ENCODE data around the gene LAYN. TPM values are rescaled to one million over a fixed set of nuclear protein-coding genes. Genes with fewer than 3 reads are reported as not detected.

The LAYN gene
- total and polyA plus RNA-seq, 2 of the 4 experiments (the other 2 are of a cell fraction): 92.5 to 118 TPM

DNA sequence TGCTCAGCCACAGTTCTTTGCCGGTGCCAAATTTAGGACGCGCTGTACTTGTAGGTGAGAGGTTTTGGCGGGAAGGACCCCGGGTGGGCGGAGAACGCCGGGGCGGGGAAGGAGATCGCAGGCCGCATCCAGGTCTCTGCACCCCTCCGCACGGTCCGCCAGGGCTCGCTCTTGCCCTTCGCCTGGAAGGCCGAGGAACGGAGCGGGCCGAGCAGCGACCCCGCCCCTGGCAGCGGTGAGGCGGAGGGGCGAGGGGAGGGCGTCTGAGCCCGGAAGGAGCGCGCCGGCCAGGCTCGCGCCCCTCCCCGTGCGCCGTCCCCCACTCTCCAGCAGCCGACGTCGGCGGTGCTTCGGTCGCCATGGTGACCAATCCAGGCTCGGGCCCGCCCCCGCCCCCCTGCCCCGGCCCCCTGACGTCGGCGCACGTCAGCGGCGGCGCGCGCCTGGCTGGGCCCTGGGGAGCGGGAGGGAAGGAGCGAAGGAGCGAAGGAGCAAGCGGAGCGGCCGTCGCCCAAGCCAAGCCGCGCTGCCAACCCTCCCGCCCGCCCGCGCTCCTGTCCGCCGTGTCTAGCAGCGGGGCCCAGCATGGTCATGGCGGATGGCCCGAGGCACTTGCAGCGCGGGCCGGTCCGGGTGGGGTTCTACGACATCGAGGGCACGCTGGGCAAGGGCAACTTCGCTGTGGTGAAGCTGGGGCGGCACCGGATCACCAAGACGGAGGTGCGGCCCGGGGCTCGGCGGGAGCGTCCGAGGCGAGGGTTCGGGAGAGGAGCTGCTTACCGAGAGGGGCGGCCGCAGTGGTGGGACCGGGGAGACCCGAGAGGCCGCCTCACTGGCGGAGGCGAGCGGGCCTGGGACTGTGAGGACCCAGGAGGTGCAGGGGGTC is 61.7 kb downstream of the LAYN start, which contains the start of gene SIK2:
Gene SIK2 (plus strand): TSS at position 471 of the 886 bp plus-strand sequence. CDS start 115 bp downstream, at position 586.
- Histone ChIP-seq H2BK20ac (ENCODE audit: low read depth, low read length) (peak within 1 kb of the TSS; percentile 53; the same call in 1 of the 2 replicates), H3K36me3 (ENCODE audit: control insufficient read depth, insufficient read depth, low read length) (no peaks in the 10 kb centered on the region), H3K27ac (ENCODE audit: insufficient read depth, low read length) (peak within 1 kb of the TSS; percentile 97), H2AK5ac (ENCODE audit: low read depth, low read length) (peak within 1 kb of the TSS; percentile 45; the same call in 1 of the 2 replicates), H4K8ac (ENCODE audit: low read depth in 2 of 2, low read length in 2 of 2) (peak within 1 kb of the TSS; percentile 35 to 41; a peak in 3 of 4 replicates), H4K5ac (ENCODE audit: low read depth, low read length) (peak within 1 kb of the TSS; percentile 14), H3K9ac (ENCODE audit: low read depth, low read length) (peak within 1 kb of the TSS; percentile 90), H3K4me3 (ENCODE audit: insufficient read depth, low read depth, low read length) (peak within 1 kb of the TSS; percentile 94), H3K9me1 (ENCODE audit: insufficient read depth, low read length) (no peaks in the 10 kb centered on the region; the same call in 1 of the 2 replicates), H3K56ac (ENCODE audit: extremely low read depth, insufficient read depth, low read length) (peak within 1 kb of the TSS; percentile 72), H2AK9ac (replicated peaks; ENCODE audit: low read depth, low read length, poor library complexity) (peak within 1 kb of the TSS; percentile 60), H3K14ac (replicated peaks; ENCODE audit: low read depth, low read length) (peak within 1 kb of the TSS; percentile 92), H3K4ac (ENCODE audit: low read depth, low read length) (peak within 1 kb of the TSS; percentile 73), H3K4me2 (ENCODE audit: low read depth, low read length) (peak within 1 kb of the TSS; percentile 98), H2AFZ (replicated peaks; ENCODE audit: low read length, poor library complexity) (peak within 1 kb of the TSS; percentile 96), H4K91ac (ENCODE audit: insufficient read depth, low read depth, low read length) (peak within 1 kb of the TSS; percentile 44; the same call in 1 of the 2 replicates), H3K9me3 (ENCODE audit: control insufficient read depth, insufficient read depth, low read length) (no peaks in the 10 kb centered on the region), H3K79me1 (ENCODE audit: low read depth in 1 of 2, low read length in 2 of 2) (peaks cover 0 to 19% of the 10 kb centered on the region in 2 experiments; a peak in 3 of 4 replicates), H2BK120ac (ENCODE audit: low read depth, low read length) (peak within 1 kb of the TSS; percentile 73), H2BK15ac (ENCODE audit: low read depth, low read length) (peak within 1 kb of the TSS; percentile 60; the same call in 2 of the 3 replicates), H3K4me1 (ENCODE audit: control insufficient read depth, insufficient read depth, low read length) (peaks cover 3% of the 10 kb centered on the region; the same call in 1 of the 2 replicates), H2BK5ac (ENCODE audit: low read depth, low read length, poor library complexity, severe bottlenecking) (peak within 1 kb of the TSS; percentile 89), H3K27me3 (ENCODE audit: control insufficient read depth, insufficient read depth, low read length) (no peaks in the 10 kb centered on the region), H3K23ac (ENCODE audit: low read depth, low read length) (peak within 1 kb of the TSS; percentile 99), H3K18ac (ENCODE audit: low read depth, low read length) (peak within 1 kb of the TSS; percentile 62), H4K20me1 (ENCODE audit: insufficient read depth, low read length) (peaks cover 25% of the 10 kb centered on the region; the same call in 1 of the 2 replicates)
- intact Hi-C loops (cut with micrococcal nuclease) (loop anchor here (1.0 to 10.0 kb wide), 5 partner anchors 37 to 239 kb away; partner anchors contain the start of gene PPP2R1B), dilution Hi-C loops (cut with HindIII; ENCODE audit: low sequenced_read_pairs, unreplicated experiment) (no loop called here), in situ Hi-C loops (cut with MboI; ENCODE audit: low sequenced_read_pairs) (loop anchor here (5.0 kb wide), 1 partner anchor 175 kb away; no protein-coding TSS in a partner anchor)
- ChIA-PET POLR2A (ENCODE audit: unreplicated experiment) (interaction anchor here (0.6 kb wide), 1 partner anchor 126 kb away, joined by 3 read pairs; no protein-coding TSS in a partner anchor), CTCF (interaction anchor here (0.9 to 2.6 kb wide), 2 partner anchors 10 to 175 kb away, joined by 3 to 10 read pairs; no protein-coding TSS in a partner anchor)
- whole genome bisulfite sequencing, 2 experiments (ENCODE audit: extremely low coverage in 2 of 2, insufficient read length in 1 of 2): 0% methylated on average over 66 of the region's 100 CpGs; no CpG with 5 or more reads in 1 of the 2 experiments
- DNase-seq (peak; percentile 94), ATAC-seq (ENCODE audit: low read depth) (peak; percentile 94)
- BruUV-seq (replicated peaks): no TSS peak
- peak; percentile 99 for TF ChIP-seq RAD21 (IDR thresholded peaks at IDR 0.05; ENCODE audit: low read length)
- TF ChIP-seq, protein P1, sequence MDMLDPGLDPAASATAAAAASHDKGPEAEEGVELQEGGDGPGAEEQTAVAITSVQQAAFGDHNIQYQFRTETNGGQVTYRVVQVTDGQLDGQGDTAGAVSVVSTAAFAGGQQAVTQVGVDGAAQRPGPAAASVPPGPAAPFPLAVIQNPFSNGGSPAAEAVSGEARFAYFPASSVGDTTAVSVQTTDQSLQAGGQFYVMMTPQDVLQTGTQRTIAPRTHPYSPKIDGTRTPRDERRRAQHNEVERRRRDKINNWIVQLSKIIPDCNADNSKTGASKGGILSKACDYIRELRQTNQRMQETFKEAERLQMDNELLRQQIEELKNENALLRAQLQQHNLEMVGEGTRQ (IDR thresholded peaks at IDR 0.05; ENCODE audit: low read depth, low read length): no peak; the same call in 1 of the 2 replicates
- TF ChIP-seq RCOR1 (IDR thresholded peaks at IDR 0.05; ENCODE audit: insufficient replicate concordance, low read length): no peak
- 0 out of 2 replicates have a peak, but pooled peaks have one; percentile 1 for TF ChIP-seq MAFK (IDR thresholded peaks at IDR 0.05; ENCODE audit: low read depth, low read length)
- TF ChIP-seq, protein P2, sequence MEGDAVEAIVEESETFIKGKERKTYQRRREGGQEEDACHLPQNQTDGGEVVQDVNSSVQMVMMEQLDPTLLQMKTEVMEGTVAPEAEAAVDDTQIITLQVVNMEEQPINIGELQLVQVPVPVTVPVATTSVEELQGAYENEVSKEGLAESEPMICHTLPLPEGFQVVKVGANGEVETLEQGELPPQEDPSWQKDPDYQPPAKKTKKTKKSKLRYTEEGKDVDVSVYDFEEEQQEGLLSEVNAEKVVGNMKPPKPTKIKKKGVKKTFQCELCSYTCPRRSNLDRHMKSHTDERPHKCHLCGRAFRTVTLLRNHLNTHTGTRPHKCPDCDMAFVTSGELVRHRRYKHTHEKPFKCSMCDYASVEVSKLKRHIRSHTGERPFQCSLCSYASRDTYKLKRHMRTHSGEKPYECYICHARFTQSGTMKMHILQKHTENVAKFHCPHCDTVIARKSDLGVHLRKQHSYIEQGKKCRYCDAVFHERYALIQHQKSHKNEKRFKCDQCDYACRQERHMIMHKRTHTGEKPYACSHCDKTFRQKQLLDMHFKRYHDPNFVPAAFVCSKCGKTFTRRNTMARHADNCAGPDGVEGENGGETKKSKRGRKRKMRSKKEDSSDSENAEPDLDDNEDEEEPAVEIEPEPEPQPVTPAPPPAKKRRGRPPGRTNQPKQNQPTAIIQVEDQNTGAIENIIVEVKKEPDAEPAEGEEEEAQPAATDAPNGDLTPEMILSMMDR (conservative IDR thresholded peaks at IDR 0.05; ENCODE audit: low read depth, low read length): peak; percentile 98
- peak; percentile 100 for TF ChIP-seq MAZ (IDR thresholded peaks at IDR 0.05; ENCODE audit: borderline replicate concordance, low read depth, low read length)
- no peak for TF ChIP-seq CEBPB (IDR thresholded peaks at IDR 0.05; ENCODE audit: low read depth, low read length)
- TF ChIP-seq BHLHE40 (IDR thresholded peaks at IDR 0.05; ENCODE audit: low read depth, low read length): peak; percentile 52; the same call in 1 of the 2 replicates
- no peak; the same call in 1 of the 2 replicates for TF ChIP-seq CHD1 (IDR thresholded peaks at IDR 0.05; ENCODE audit: low read depth, low read length)
- peak; percentile 99 for TF ChIP-seq SMC3 (IDR thresholded peaks at IDR 0.05; ENCODE audit: low read depth, low read length)
- TF ChIP-seq, protein P3, sequence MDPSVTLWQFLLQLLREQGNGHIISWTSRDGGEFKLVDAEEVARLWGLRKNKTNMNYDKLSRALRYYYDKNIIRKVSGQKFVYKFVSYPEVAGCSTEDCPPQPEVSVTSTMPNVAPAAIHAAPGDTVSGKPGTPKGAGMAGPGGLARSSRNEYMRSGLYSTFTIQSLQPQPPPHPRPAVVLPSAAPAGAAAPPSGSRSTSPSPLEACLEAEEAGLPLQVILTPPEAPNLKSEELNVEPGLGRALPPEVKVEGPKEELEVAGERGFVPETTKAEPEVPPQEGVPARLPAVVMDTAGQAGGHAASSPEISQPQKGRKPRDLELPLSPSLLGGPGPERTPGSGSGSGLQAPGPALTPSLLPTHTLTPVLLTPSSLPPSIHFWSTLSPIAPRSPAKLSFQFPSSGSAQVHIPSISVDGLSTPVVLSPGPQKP (IDR thresholded peaks at IDR 0.05; ENCODE audit: borderline replicate concordance, low read depth, low read length): no peak

Measured in IMR-90 (cell line).